Thyroid gland (tissue), 4 donors: ENCODE results near the gene BHMT2.

ENCODE experiments used
- POLR2A ChIP-seq, 2 donors: fragments of 450-650 bp; IDR thresholded peaks; one replicate each; pipeline ENCODE4 v1.6.1; 2017; ENCODE audit warnings: antibody characterized with exemption in 2 of 2, mild to moderate bottlenecking in 2 of 2, moderate library complexity in 1 of 2
- TF ChIP-seq, protein P1 (sequence below), 6 experiments: fragments of 200-600 bp in 3 of 6; fragments of 450-650 bp in 3 of 6; sonication (generic) in 3 of 6; IDR thresholded peaks; one replicate each; pipeline ENCODE4 v1.5.1; 2016 to 2019; ENCODE audit warnings: antibody characterized with exemption in 6 of 6, mild to moderate bottlenecking in 2 of 6, inconsistent platforms in 1 of 6, moderate library complexity in 1 of 6

DNA sequence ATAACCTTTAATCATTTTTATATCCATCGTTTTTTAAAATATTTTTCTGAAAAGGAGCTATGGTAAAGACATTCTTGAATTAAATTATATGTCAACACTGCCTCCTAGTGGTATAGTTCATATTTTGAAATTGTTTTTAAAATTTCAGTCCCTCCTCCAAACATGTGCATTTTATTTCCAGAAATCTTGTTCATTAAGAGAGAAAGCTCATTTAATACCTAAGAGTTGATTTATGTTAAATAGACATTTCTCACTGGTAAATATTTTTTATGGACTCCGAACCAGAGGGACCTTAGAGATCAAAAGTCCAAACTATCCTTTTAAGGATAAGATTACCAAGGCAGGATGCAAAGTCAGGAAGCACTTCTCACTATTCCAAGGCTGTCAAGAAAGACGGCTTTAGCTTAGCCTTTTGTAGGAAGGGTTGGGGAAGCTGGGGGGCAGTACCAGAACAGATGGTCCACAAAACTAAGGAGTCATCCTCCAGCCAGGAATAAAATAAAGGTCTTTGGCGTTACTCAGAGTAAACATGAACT is 63.6 kb downstream of the BHMT2 start:
- TF ChIP-seq, protein P1, sequence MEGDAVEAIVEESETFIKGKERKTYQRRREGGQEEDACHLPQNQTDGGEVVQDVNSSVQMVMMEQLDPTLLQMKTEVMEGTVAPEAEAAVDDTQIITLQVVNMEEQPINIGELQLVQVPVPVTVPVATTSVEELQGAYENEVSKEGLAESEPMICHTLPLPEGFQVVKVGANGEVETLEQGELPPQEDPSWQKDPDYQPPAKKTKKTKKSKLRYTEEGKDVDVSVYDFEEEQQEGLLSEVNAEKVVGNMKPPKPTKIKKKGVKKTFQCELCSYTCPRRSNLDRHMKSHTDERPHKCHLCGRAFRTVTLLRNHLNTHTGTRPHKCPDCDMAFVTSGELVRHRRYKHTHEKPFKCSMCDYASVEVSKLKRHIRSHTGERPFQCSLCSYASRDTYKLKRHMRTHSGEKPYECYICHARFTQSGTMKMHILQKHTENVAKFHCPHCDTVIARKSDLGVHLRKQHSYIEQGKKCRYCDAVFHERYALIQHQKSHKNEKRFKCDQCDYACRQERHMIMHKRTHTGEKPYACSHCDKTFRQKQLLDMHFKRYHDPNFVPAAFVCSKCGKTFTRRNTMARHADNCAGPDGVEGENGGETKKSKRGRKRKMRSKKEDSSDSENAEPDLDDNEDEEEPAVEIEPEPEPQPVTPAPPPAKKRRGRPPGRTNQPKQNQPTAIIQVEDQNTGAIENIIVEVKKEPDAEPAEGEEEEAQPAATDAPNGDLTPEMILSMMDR (IDR thresholded peaks at IDR 0.05) = peak in 5 of 6 experiments; percentile 14 to 54 (median 45)
- no peak for TF ChIP-seq POLR2A (IDR thresholded peaks at IDR 0.05)
